ENCODE data around the gene NXPE3.
"Not testable (repeated sequence)": the region's sequence is repeated elsewhere in the genome, so short reads cannot be mapped to it uniquely, and the experiment has no call there.

The NXPE3 gene

GRCh38 chr3:101853982-101854381, 75.0 kb downstream of the NXPE3 start:
- no peak for DNase-seq

DNA sequence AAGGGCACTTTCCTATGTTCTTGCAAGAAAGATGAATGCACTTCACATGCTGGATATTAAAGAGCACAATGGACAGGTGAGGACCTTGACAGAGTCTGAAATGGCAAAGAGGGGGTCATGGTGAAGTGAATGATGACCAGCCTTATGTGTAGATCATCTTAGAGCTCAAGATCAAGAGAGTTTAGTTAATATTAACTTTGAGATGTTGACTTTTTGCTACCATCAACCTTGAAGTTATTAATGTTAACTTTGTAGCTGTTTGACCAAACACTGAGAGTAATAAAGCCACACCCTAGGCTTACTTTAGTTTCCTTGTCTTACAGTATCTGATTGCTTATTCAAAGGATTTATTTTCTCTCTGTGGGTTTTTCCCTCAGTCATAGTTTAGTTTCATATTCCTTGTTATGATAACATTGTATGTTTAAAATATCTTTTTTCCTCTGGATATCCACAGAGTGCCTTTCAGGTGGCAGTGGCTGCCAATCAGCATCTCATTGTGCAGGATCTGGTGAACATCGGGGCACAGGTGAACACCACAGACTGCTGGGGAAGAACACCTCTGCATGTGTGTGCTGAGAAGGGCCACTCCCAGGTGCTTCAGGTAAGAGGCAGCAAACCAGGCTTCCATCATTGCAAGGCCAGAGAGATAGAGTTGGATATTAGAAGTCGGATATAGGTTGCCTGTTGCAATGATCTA, 75.7 kb downstream of the NXPE3 start:
- DNase-seq = no peak

- no peak for DNase-seq
These were observed 78.3 kb downstream of the NXPE3 start for GRCh38 chr3:101857301-101857741.

DNA sequence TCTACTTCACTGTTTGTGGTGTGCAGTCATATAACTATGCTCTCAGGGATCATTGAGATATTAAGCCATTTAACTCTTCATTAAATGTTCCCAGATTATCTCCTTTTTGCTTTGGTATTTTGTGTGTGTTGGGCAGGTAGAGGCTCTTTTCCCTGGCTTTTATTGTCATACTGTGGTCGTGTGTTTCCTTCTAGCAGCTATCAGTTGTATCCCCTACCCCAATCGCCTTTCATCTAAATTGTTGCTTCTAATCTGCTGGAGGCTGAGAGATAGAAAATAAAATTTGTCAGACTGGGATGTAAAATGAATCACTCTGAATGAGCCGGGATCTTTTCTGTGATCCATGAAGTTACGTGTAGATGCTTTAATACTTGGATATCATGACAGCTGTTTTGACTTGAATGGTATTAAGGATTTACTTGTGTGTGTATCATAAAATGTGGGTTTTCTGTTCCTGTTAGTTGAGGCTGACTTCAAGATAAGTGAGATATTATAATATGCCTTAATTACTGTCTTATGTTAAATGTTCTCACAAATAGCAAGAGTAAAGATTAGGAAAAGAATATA, 79.5 kb downstream of the NXPE3 start:
- no peak for DNase-seq

DNA sequence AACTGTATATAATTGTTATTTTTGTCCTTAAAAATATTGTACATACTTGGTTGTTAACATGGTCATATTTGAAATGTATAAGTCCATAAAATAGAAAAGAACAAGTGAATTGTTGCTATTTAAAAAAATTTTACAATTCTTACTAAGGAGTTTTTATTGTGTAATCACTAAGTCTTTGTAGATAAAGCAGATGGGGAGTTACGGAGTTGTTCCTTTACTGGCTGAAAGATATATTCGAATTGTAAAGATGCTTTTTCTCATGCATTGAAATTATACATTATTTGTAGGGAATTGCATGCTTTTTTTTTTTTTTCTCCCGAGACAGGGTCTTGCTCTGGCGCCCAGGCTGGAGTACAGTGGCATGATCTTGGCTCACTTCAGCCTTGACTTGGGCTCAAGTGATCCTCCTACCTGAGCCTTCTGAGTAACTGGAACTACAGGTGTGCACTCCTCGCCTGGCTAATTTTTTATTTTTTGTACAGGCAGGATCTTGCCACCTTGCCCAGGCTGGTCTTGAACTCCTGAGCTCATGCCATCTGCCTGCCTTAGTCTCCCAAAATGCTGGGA, 81.0 kb downstream of the NXPE3 start:
- DNase-seq = no peak

DNA sequence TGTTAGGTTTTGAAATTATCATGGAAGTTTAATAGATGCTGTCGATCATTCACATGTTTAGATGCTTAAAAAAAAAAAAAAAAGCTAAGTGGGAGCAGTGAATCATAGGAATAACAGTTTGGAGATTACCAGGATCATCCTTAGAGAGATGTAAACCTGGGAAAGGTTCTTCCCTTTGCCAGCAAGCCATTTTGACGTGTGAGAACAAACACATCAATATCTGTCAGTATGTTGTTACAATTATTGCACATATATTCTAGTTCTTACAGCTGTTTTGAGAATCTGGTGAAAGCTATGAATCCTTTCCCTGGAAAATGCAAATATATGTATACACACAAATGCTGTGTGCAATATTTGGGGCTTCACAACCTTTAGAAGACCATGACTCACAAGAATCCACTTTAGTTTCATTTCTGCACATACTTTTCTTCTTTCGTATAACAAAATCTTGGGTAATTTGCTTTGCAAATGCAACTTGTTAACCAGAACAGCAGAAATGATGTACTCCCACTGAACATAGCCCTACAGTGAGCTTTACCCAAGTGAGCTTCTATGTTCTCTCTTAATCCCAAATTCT, 82.3 kb downstream of the NXPE3 start:
- DNase-seq = no peak

DNA sequence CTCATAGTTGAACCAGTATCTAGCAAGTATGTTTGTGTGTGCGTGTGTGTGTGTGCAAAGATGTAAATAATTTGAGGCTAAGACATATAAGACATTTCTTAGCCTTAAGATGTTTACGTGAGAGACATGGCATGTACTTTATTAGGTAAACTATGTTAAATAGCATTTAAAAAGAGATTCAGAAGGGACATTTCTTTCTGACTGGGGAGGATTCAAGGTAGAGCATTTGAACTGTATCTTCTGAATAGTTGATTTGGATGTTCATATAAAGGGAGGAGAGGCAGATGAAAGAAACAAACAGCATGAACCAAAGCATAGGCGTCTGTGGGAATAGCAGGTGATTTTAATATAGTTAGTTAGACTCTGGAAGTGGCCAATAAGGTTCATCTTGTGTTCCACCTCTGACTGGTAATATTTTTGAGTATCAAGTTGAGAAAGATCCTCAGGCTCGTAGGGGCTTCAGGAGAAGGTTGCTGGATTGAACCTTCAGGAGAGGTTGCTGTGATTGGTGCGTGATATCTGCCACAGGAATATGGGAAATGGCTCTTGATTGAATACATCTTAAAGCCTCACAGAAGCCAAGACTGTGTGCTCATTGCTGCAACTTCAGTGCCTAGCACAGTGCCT, 82.9 kb downstream of the NXPE3 start:
- DNase-seq = no peak

DNA sequence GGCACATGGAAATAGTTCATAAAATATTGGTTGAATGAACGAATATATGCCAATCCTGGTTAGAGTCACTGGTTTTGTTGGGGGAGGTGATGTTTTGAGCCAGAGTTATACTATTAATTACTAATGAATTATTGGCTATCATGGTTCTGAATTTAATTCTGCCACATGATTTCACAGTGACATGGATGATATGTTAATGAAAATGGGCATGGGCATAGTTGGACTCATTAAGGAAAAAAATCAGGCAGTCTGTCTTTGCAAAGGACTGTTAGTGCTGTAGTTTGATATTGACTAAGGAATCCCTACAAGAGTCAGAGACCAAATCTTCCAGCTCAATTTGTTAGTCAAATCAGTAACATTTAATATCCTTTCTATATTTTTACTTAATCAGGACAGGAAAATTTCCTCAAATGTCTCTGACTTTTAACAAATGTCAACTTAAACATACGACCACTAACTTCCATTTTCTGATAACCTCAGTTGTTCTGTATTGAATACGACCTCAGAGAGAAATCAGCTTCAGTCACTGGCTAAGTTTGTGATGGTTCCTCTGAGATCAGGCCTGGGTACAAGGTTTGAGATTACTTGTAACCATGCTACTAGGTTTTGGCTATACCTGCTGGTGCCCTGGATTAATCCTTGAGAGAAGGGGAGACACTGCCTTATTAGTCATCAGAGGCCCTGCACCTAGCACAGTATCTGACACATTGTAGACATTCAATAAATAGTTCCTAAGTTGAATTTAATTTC, 83.6 kb downstream of the NXPE3 start:
- no peak for DNase-seq

DNA sequence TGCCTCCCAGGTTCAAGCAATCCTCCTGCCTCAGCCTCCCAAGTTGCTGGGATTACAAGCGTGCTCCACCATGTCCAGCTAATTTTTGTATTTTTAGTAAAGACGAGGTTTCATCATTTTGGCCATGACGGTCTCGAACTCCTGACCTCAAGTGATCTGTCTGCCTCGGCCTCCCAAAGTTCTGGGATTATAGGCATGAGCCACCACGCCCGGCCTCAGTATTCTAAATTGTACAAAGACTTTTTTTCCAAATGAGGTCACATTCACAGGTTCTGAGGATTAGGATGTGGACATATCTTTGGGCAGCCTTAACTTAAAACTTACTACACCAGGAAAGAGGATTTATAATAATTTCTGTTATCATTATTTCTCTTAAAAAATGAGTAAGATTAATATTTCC, 85.9 kb downstream of the NXPE3 start:
- not testable (repeated sequence) for DNase-seq

DNA sequence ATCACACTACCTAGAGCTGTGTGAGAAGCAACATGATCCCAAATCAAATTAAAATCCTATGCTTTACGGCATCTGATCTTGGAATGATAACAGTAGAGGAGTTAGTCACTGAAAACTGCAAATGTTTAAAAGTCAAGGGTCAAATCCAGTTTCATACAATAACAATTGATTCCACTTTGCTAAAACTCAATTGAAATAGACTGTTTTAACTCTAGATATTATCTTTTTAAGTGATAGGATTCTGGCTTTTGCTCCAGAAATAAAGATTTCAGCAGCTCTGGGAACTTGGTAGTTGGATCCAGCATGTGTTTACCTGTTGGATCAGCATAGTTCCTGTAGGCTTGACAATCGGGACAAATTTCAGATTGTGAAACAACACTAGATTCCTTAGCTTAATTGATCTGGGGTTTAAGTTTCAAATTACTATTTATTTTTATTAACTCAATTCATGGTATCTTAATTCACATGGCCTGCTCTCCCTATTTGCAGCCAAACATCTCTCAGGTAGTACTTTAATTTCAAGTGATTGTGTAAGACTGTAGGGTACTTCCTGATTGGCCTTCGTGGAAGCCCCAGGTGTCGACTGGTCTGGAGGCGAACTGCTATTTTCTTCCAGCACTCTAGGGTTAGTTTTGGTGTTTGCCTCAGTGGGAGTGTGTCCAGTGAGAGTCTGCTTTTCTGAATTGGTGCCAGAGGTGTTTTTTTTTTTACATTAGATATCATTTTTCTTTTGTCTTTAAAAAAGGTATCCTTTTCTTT, 86.9 kb downstream of the NXPE3 start:
- DNase-seq = no peak

DNA sequence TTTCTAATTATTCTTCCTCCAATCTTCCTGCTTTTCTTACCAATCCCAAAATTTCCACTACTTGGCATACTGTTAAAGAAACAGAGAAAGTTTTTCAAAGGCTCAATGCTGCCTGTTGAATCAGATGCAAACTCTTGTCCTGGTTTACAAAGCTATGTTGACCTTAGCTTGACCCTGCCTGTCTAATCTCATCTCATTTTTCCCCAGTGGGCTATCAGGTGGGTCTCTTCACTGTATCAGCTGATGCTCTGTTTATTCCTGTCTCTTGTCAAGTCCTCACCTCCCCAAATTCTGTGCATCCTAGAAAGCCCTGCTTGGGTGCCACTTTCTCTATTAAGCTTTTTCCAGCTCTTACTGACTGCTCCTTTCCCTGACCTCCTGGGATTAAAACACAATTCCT, 88.5 kb downstream of the NXPE3 start:
- DNase-seq = no peak

DNA sequence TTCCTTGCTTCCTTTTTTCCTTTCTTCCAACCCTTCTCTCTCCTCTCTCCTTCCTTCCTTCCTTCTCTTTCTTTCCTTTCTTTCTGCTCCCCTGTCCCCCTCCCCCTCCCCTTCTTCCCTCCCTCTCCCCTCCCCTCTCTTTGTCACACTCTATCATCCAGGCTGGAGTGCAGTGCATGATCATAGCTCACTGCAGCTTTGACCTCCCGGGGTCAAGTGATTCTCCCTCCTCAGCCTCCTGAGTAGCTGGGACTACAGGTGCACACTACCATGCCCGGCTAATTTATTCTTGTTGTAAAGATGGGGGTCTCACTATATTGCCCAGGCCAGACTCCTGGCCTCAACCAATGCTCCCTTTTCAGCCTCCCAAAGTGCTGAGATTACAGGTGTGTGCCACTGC, 89.0 kb downstream of the NXPE3 start:
- no peak for DNase-seq

GRCh38 chr3:101868534-101869464, 89.8 kb downstream of the NXPE3 start:
- DNase-seq = no peak

DNA sequence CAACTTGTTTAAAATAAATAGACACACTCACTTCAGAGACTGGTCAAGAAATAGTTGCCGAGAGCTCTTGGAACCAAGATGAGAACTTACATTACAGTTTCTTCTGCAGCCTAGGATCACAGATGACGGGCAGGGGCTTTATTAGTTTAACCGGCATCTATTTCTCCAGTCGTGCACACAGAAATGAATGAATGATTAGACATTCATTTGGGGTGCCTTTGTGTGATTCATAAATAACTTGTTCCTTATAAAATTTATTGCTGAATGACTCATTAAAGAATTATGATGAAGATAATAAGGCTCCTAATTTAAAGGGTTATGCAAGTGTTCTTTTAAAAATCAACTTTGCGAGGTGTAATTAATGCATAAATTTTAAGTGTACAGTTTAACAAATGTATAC, 91.1 kb downstream of the NXPE3 start:
- DNase-seq = no peak

DNA sequence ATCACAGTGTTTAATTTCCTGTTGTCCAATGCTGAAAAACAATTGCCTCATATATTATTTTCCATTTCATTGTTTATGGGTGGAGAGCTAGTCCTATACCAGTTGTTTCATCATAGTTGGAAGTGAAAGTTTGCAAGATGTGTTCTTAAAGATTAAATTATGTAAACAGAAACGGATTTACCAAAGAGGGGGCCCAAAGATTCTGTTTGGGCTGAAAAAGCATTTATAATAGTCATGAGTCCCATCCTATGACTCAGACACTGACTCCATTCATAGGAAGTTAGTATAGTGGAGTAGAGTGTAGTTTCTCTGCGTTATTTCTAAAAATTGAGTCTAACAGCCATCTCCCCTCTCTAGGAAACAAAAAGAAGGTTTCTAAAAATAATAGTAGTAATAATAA, 94.6 kb downstream of the NXPE3 start:
- no peak for DNase-seq

GRCh38 chr3:101876142-101876541, 97.1 kb downstream of the NXPE3 start:
- DNase-seq = no peak

All from left hindlimb (tissue), 1 donor.